CMK (cell line): Measurements from ENCODE around the gene TREH.
"Not testable (repeated sequence)": the region's sequence is repeated elsewhere in the genome, so short reads cannot be mapped to it uniquely, and the experiment has no call there.

Source experiments
- DNase-seq: peaks from one replicate; pipeline ENCODE4 v3.0.0-alpha.2; 2010; ENCODE audit warnings: low read depth

The TREH gene

GRCh38 chr11:118628432-118628831, 51.0 kb downstream of the TREH start:
- no peak for DNase-seq

- no peak for DNase-seq
Measured at GRCh38 chr11:118628031-118628430, 51.4 kb downstream of the TREH start.

- DNase-seq = no peak
Measured at GRCh38 chr11:118627566-118627965, 51.9 kb downstream of the TREH start.

GRCh38 chr11:118625976-118626375, 53.5 kb downstream of the TREH start:
- DNase-seq = no peak

- DNase-seq = no peak
Measured at GRCh38 chr11:118625036-118625690, 54.3 kb downstream of the TREH start.

GRCh38 chr11:118623269-118623655, 56.2 kb downstream of the TREH start:
- DNase-seq = no peak

GRCh38 chr11:118622376-118623268, 56.8 kb downstream of the TREH start:
- DNase-seq = no peak

- no peak for DNase-seq
Measured at GRCh38 chr11:118621784-118622375, 57.6 kb downstream of the TREH start.

GRCh38 chr11:118621071-118621783, 58.2 kb downstream of the TREH start:
- DNase-seq = peak; percentile 76

GRCh38 chr11:118620529-118621070, 58.9 kb downstream of the TREH start:
- DNase-seq = no peak

GRCh38 chr11:118619444-118620197, 59.8 kb downstream of the TREH start:
- DNase-seq = no peak

GRCh38 chr11:118618991-118619375, 60.5 kb downstream of the TREH start:
- DNase-seq = no peak

- DNase-seq = no peak
Measured at GRCh38 chr11:118618115-118618990, 61.1 kb downstream of the TREH start.

GRCh38 chr11:118615976-118616371, 63.5 kb downstream of the TREH start:
- no peak for DNase-seq

GRCh38 chr11:118615282-118615975, 64.0 kb downstream of the TREH start:
- DNase-seq = no peak

GRCh38 chr11:118614511-118614910, 64.9 kb downstream of the TREH start:
- DNase-seq = no peak

- DNase-seq = no peak
Measured at GRCh38 chr11:118612378-118612777, 67.1 kb downstream of the TREH start.

- not testable (repeated sequence) for DNase-seq
Measured at GRCh38 chr11:118611433-118611795, 68.0 kb downstream of the TREH start.

- no peak for DNase-seq
Measured at GRCh38 chr11:118610773-118611432, 68.5 kb downstream of the TREH start.
